ACHN (cell line): ENCODE results near the gene ANKUB1.

Source experiments
- DNase-seq: peaks from one replicate; pipeline ENCODE4 v3.0.0-alpha.2; 2015
- in situ Hi-C: cut with HindIII; loops from 2 replicates; pipeline ENCODE4 v1.10.0; 2017; ENCODE audit warnings: low sequenced_read_pairs, low pct_ligation_motif_present, low pct_unique_long_range_greater_than_20kb

ANKUB1 gene

DNA sequence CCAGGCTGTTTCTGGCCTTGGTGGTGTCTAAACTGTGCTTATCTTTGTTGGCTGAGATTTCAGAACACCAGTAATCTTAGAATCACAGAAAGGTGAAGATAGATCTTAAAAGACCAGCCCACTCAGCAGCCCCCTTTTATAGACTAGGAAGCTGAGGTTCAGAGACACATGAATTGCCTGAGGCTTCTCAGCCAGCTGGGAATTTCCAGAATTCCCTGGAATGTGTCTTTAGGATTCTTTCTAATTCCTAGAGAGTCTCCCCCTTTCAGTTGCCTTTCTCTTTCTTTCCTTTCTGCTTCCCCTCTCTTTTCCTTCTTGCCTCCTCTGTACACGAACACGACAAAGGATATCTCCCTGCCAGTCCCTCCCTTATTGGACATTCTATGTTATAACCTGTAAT, 19.5 kb downstream of the ANKUB1 start:
- in situ Hi-C loops = no loop called here
- no peak for DNase-seq

DNA sequence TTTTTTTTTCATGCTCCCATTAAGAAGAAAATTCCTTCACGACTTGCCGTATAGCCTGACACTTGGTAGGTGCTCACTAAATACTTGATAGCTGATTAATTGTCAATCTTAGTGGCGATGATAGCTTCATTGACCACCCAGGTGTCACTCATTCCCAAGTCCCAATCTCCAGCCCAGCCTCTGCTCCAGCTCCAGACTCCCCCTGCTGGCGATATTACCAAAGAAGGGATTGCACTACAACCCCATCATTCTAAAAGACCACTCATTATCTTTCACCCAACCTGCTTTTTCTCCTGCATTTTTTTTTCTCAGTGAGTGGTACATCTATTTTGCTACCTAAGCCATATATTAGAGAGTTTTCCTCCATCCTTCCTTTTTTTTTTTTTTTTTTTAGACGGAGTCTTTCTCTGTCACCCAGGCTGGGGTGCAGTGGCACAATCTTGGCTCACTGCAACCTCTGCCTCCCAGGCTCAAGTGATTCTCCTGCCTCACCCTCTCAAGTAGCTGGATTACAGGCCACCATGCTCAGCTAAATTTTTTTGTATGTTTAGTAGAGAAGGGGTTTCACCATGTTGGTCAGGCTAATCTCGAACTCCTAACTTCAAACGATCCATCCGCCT, 20.6 kb downstream of the ANKUB1 start:
- in situ Hi-C loops = no loop called here
- peak; percentile 56 for DNase-seq

DNA sequence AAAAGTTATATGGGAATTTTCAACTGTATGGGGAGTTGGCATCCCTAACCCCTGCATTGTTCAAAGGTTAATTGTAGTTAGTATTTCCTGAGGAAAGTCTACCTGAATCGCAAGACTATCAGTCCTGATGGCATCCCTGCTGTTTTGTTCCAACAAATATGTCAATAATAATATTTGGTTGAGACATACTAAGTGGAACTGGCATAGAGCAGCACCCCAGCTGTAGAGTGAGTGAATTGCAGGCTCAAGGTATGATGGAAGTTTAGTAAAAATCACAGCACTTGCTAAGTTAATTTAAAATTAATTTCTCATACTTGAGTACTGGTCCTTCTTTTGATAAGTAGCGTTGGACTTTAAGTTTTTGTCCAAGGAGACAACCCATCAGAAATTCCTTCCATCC, 22.1 kb downstream of the ANKUB1 start:
- in situ Hi-C loops = no loop called here
- no peak for DNase-seq

DNA sequence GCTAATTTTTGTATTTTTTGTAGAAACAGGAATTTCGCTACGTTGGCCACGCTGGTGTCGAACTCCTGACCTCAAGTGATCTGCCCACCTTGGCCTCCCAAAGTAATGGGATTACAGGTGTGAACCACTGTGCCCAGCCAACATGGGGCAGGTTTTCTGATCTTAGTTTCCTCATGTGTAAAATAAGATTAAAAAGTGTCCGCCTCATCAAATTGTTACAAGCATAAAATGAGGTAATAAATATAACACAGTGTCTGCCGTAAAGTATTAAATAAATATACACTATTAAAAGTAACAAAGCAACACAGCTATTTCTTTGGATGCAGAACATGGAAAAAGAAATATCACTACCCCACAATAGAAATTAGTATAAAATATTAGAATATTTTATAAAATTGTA, 23.6 kb downstream of the ANKUB1 start:
- no peak for DNase-seq
- in situ Hi-C loops = no loop called here

DNA sequence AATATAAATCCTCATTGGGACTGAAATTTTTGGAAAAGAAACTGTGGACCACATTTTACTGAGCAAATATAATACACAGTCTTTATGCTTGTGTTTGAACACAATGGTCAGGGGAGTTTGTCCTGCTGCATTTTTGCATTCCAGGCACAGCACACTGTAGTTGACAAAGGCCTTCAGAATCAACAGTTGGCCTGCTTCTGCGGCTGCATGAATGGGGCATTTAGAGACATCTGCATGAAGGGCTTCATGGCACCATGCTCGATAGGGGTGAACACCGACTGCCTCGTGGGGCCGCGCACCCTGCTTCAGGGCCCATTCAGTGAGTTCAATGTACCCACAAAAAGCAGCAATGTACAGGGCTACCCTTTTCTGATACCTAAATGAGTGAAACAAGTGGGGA, 24.6 kb downstream of the ANKUB1 start:
- in situ Hi-C loops = no loop called here
- no peak for DNase-seq

DNA sequence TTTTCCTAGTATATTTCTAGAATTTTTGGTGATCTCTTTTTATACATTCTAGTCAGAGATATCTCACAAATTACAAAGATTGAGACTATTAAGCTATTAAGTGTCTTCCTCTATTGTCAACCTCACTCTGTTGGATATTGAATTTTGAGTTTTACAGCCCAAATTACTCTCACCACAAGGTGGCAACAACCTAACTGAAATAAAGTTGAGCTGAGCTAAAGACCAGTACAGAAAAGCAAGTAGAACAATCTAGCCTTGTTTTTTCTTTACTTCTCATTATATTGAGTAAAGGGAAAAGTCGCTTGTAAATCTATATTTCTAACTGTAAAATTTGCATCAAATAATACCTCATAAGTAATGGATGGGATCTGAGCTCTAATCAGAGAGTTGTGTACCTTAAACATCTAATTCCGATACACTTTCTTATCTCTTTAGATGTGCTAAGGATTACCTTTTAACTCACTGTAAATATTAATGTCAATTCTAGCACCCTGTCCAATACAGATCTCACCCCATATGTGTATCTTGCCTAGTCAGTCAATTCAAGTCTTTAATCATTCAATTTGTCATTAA, 26.5 kb downstream of the ANKUB1 start:
- peak; percentile 26 for DNase-seq
- in situ Hi-C loops = no loop called here

DNA sequence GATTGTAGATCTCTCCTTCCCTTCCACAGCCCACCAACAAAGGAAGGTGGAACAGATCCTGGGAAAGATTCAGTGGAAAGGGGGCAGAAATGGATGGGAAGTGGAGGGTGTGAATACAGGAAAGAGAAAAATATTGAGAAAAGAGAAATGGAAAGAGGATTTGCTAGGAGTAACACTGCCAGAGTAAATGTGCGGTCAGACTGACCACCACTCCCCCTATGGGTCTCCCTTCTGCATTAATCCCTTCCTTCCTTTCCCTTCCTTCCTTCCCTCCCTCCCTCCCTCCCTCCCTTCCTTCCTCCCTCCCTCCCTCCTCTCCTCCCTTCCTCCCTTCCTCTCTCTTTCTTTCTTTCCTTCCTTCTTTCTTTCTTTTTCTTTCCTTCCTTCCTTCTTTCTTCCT, 28.1 kb downstream of the ANKUB1 start:
- DNase-seq = no peak
- in situ Hi-C loops = no loop called here

DNA sequence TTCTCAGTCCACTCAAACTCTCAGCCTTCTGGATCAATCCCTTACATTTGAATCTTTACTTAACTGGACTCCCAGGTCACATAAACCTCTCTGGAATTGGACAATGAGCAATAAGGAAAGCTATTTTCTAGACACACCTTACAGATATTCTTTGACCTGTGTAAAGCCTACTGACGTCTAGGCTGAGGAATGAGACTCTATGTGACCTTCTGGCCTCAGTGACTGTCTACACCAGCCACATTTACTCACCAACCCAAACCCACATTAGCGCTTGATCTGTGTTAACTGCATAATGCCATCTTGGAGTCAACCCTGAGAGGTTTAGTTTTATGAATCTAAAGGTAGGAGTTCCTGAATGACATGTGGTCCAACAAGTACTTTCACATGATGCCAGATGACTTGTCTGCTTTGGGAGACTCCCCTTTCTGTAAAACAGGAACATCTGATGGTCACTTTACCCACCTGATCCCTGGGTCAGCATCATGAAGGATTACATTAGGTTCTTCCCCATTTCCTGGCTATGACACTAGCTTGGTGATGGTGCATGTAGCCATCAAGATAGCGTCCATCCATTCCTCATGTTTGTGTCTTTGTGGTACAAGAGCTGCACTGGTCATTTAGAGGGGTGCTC, 28.7 kb downstream of the ANKUB1 start:
- in situ Hi-C loops = no loop called here
- DNase-seq = no peak

DNA sequence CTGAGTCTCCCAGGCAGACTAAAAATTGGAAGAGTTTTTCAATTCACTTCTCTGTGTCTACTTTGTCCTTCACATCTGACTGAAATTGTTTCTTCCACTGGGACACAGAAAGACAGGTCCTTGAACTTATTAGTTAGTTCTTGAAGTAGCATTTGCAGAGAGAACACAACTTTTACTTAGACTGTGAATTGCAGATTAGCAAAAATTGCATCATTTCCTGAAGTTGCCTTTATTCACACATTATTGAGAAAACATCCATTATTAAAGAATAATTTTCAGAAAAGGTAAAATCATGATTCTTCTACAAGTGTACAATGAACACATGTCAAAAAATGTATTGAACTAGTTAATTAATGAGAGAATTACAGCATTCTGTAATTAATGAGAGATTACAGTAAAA, 38.6 kb downstream of the ANKUB1 start:
- no peak for DNase-seq
- in situ Hi-C loops = no loop called here

DNA sequence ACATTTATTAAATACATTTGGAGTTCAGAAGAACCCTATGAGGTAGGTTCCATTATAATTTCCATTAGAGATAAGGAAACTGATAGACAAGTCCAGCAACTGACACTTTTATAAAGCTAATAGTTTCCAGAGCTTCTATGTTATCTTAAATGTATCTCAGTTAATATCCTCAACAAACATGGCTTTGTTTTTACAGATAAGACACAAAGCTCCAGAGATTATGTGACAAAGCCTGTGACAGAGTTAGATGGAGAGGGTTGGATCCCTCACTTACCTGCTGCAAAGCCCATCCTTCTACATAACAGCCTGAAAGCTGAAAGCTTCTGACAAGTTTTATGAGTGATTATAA, 39.6 kb downstream of the ANKUB1 start:
- in situ Hi-C loops = no loop called here

DNA sequence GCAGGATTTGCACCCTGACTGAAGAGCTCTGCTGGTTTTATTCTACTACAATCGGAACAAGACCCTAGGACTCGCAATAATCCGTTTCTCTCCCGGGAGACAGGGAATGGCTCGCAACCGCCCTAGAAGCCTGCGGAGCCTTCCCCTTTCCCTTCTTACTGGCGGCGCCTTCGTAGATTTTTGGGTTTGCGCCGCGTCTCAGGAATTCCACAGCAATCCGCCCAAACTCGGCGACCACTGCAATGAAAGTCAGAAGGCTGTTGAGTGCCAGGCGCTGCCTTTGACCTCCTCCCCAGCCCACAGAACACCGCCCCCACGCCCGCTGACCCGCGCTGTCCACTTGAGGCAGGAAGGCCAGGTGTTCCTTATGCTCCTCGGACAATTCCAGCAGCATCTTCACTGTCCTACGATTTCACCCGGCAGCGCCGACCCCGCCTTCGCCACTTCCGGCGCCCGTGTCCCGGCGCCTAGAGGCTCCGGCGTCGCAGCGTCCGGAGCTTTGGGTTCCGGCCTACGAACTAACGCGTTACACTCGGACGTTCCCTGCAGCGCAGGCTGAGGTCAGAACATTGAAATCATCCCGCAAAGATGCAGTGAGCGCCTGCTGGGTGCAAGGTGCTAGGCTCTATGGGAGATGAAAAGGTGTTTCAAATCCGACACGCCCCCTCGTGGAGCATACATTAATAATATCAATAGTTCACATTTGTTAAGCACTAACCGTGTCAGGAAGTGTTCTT, 40.1 kb downstream of the ANKUB1 start, which contains the start of gene COMMD2:
Gene COMMD2 (minus strand): TSS at position 439 of the 737 bp plus-strand sequence. CDS start 45 bp downstream, at position 394.
- in situ Hi-C loops = no loop called here
- DNase-seq = peak; percentile 91

More for the DNA sequence above, 39.6 kb downstream of the ANKUB1 start:
- no peak for DNase-seq

DNA sequence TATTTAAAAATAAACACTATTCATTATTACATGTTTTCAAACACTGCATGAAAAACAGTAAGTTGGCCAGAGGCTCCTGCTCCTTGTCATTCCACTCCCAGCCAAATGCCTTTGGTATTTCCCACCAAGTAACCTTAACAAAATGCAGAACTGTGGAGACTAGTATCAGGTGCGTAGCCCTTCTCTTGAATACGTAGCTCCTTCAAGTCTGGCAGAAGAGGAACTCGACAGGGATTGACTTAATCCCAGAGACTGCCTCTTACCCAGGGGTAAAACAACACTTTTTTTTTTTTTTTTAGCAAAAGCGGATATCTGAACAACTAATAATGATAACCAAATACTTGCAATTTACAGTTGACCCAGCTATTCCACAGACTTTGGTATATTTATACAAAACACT, 40.8 kb downstream of the ANKUB1 start:
- in situ Hi-C loops = no loop called here
- DNase-seq = no peak

DNA sequence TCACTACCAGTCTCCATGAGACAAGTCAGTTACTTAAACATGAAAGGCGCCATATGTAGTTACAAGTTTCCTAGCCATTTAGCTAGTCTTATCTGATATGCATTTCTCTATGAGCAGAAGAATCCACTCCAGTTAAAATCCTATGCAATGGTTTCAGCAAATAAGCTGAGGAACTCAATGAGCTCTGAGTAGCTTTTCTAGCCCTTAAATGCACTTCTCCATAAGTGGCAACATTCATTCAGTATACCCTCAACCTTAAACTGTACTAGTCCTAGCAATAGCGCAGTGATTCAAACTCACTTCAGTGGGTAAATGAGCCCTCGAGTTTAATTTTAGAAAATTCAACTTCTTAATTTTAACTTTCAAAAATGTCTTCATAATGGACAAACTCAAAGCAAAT, 47.7 kb downstream of the ANKUB1 start:
- DNase-seq = no peak
- in situ Hi-C loops = loop anchor here (25.0 kb wide), 1 partner anchor 232 kb away; no protein-coding TSS in a partner anchor

DNA sequence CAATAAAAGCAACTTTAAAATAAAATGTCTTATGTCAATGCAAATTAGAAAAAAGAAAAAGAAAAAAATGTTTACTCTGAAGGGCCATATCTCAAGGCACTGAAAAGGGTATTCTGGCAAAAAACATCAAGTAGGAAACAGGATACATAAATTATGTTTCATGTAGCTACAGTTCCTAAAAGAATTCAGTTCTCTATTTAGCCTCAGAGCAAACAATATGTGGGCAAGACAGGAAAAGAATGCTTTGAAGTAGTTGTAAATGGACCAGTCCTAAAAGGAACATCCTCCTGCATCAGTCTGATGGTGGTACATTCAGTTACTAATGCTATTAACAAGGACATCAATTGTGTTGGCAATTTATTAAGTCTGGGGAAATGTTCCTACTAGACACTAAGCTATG, 48.2 kb downstream of the ANKUB1 start:
- in situ Hi-C loops = loop anchor here (25.0 kb wide), 1 partner anchor 232 kb away; no protein-coding TSS in a partner anchor
- no peak for DNase-seq

DNA sequence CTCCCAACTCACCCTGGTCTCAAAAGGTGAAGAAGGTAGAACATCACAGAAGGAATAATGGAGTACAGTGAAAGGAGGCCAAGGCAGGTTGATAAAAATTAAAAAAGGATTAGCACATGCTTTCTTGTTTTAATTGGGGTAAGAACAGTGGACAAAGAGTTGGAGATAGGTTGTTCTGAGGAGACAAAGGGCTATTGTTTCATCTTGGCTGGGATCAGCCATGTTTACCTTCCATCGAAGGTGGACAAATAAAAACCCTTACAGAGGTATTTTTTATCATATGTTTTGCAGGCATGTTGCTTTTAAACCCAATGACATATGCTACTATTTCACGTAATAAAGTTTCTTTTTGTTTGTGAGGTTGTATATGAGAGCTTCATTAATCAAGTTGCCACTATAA, 53.0 kb downstream of the ANKUB1 start:
- DNase-seq = no peak
- in situ Hi-C loops = loop anchor here (25.0 kb wide), 1 partner anchor 227 kb away; no protein-coding TSS in a partner anchor

DNA sequence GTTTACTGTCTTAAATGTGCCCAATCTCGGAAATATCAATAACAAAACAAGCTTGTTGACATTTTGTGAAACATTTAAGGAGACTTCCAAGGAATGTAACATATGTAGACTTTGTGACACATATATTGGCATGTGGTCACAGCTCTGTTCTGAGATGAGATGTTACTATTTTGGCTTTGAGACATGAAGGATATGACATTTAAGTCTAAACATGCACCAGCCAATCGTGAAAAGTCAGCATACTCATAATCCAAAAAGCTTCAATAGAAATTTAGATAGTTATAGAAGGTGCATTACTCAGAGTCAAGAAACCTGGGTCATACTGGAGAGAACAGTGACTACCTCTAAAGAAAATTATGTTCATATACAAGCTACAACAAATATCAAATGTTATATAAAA, 53.5 kb downstream of the ANKUB1 start:
- in situ Hi-C loops = loop anchor here (25.0 kb wide), 1 partner anchor 227 kb away; no protein-coding TSS in a partner anchor
- DNase-seq = no peak

DNA sequence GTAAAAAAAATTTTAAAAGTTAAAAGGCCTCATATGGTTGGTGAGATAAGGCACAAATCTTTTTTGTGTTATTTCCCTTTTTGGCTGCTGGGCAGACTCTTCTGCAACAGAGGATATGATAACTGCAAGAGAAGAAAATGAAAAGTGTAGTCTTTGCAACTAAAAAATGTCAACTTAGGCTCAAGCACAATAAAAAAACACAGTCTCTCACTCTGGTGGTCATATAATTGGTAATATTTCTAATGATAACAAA, 55.5 kb downstream of the ANKUB1 start:
- in situ Hi-C loops = loop anchor here (25.0 kb wide), 1 partner anchor 225 kb away; no protein-coding TSS in a partner anchor
- DNase-seq = no peak

DNA sequence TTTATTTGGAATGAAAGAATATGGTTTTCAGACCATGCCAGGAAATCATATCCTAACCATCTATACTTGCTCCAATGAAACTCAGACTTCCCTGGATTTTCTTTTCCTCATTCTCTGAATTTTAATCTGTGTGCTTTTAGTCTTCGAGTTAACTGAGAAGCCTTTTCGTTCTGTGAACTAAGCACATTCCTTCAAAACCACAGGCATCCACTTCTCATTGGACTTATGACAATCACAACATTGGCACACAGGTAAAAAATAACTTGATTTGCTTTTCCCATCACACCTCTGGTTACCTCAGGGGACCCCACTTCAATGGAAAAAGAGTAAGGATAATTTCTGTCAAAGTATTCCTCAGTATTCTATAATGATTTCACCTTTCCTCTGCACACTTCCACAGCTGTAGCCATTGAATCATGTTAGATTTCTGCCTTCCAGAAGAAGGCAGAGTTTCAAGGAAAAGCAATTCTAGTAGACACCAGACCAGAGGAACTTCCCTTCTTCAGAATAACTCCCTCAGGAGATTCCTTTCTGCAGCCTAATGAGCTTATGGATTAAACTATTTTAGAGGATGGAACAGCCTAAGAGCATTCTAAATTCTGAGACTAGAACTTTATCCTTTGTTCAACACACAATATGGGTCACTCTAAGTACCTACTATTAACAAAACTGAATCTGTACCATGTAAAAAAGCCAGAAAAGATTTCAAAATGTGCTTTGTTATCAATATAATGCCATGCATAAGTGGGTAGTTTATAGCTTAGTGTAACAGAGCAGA, 56.0 kb downstream of the ANKUB1 start:
- in situ Hi-C loops = loop anchor here (25.0 kb wide), 1 partner anchor 224 kb away; no protein-coding TSS in a partner anchor
- peak; percentile 74 for DNase-seq

DNA sequence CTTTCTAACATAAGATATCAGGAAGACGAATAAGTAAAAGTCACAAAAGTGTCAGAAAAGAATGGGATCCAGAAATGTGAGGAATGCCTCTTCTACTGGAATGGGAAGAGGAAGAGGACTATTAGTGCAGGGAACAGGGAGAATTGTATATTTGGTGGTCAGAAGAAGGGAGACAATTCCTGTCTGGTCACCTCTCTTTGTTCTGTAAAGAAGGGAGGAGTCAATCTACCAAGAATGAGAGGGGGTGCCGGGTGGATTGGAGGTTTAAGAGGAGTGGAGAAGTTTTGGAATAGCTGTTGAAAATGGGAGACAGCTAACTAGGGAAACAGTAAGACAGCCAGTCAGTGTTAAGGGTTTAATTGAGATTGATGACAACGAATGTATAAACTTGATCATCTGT, 60.1 kb downstream of the ANKUB1 start:
- no peak for DNase-seq
- in situ Hi-C loops = loop anchor here (25.0 kb wide), 1 partner anchor 220 kb away; no protein-coding TSS in a partner anchor
